H9 (cell line): ENCODE measurements around the gene DTNA. TPM values are rescaled to one million over a fixed set of nuclear protein-coding genes. Genes with fewer than 3 reads are reported as not detected.
"Not testable (repeated sequence)": the region's sequence is repeated elsewhere in the genome, so short reads cannot be mapped to it uniquely, and the experiment has no call there.

Source experiments
- DNase-seq: peaks from one replicate; pipeline ENCODE4 v3.0.0-alpha.2; 2017
- H2AFZ ChIP-seq: one replicate; pipeline ENCODE4 v1.6.1; 2013; ENCODE audit warnings: mild to moderate bottlenecking, low read length, control low read depth, moderate library complexity
- H2AK5ac ChIP-seq: 2 replicates; pipeline ENCODE4 v1.6.1; 2013; ENCODE audit warnings: low read length, control low read depth, mixed read lengths; ENCODE audit not compliant: insufficient read length
- H2BK120ac ChIP-seq: one replicate; pipeline ENCODE4 v1.6.1; 2013; ENCODE audit warnings: low read depth, mild to moderate bottlenecking, low read length, control low read depth, inconsistent platforms; ENCODE audit not compliant: poor library complexity, severe bottlenecking
- H2BK12ac ChIP-seq: 2 replicates; pipeline ENCODE4 v1.6.1; 2013; ENCODE audit warnings: low read length, control low read depth, mixed read lengths, low read depth; ENCODE audit not compliant: insufficient read length
- H2BK15ac ChIP-seq: 2 replicates; pipeline ENCODE4 v1.6.1; 2013; ENCODE audit warnings: low read depth, low read length, control low read depth
- H2BK20ac ChIP-seq: one replicate; pipeline ENCODE4 v1.6.1; 2013; ENCODE audit warnings: low read depth, mild to moderate bottlenecking, low read length, control low read depth, inconsistent platforms; ENCODE audit not compliant: poor library complexity, severe bottlenecking
- H2BK5ac ChIP-seq: 2 replicates; pipeline ENCODE4 v1.6.1; 2013; ENCODE audit warnings: low read length, control low read depth, mixed read lengths; ENCODE audit not compliant: insufficient read length
- H3K14ac ChIP-seq: 2 replicates; pipeline ENCODE4 v1.6.1; 2013; ENCODE audit warnings: low read length, control low read depth; ENCODE audit not compliant: insufficient read depth
- H3K18ac ChIP-seq: 2 replicates; pipeline ENCODE4 v1.6.1; 2013; ENCODE audit warnings: low read depth, mild to moderate bottlenecking, mixed read lengths, low read length, control low read depth; ENCODE audit not compliant: insufficient read length
- H3K23ac ChIP-seq: 2 replicates; pipeline ENCODE4 v1.6.1; 2013; ENCODE audit warnings: low read length, control low read depth, mixed read lengths, low read depth; ENCODE audit not compliant: insufficient read length
- H3K23me2 ChIP-seq: 2 replicates; pipeline ENCODE4 v1.6.1; 2013; ENCODE audit warnings: low read depth, mild to moderate bottlenecking, mixed read lengths, low read length, control low read depth; ENCODE audit not compliant: insufficient read length, poor library complexity, severe bottlenecking
- H3K27ac ChIP-seq: 2 replicates; pipeline ENCODE4 v1.5.1; 2013; ENCODE audit warnings: low read length, control low read depth, mixed read lengths, low read depth; ENCODE audit not compliant: insufficient read length
- H3K27me3 ChIP-seq: 2 replicates; pipeline ENCODE4 v1.6.1; 2013; ENCODE audit warnings: low read length, control low read depth, inconsistent platforms; ENCODE audit not compliant: insufficient read depth
- H3K4ac ChIP-seq: 2 replicates; pipeline ENCODE4 v1.6.1; 2013; ENCODE audit warnings: low read depth, mild to moderate bottlenecking, control low read depth, inconsistent platforms, low read length, moderate library complexity
- H3K4me1 ChIP-seq: 2 replicates; pipeline ENCODE4 v1.6.1; 2013; ENCODE audit warnings: low read length, control low read depth, inconsistent platforms; ENCODE audit not compliant: insufficient read depth
- H3K4me2 ChIP-seq: 2 replicates; pipeline ENCODE4 v1.6.1; 2013; ENCODE audit warnings: low read length, control low read depth, mixed read lengths; ENCODE audit not compliant: insufficient read length, insufficient read depth
- H3K56ac ChIP-seq: 2 replicates; pipeline ENCODE4 v1.6.1; 2013; ENCODE audit warnings: low read depth, mild to moderate bottlenecking, mixed read lengths, low read length, control low read depth; ENCODE audit not compliant: insufficient read length
- H3K79me1 ChIP-seq: 2 replicates; pipeline ENCODE4 v1.6.1; 2013; ENCODE audit warnings: low read depth, mild to moderate bottlenecking, moderate library complexity, low read length, control low read depth, inconsistent platforms; ENCODE audit not compliant: insufficient read depth, poor library complexity, severe bottlenecking
- H3K79me2 ChIP-seq: 2 replicates; pipeline ENCODE4 v1.6.1; 2013; ENCODE audit warnings: low read length, control low read depth, inconsistent platforms; ENCODE audit not compliant: insufficient read depth
- H3K9ac ChIP-seq: 2 replicates; pipeline ENCODE4 v1.6.1; 2013; ENCODE audit warnings: low read length, control low read depth, mixed read lengths; ENCODE audit not compliant: insufficient read length; ENCODE audit errors: extremely low read depth
- H3K9me3 ChIP-seq: one replicate; pipeline ENCODE4 v1.6.1; 2013; ENCODE audit warnings: low read depth, low read length, inconsistent platforms; ENCODE audit not compliant: control insufficient read depth
- H3T11ph ChIP-seq: one replicate; pipeline ENCODE4 v1.6.1; 2013; ENCODE audit warnings: mild to moderate bottlenecking, low read length, control low read depth, inconsistent platforms
- H4K20me1 ChIP-seq: one replicate; pipeline ENCODE4 v1.6.1; 2013; ENCODE audit not compliant: control insufficient read depth, insufficient read length, insufficient read depth
- H4K5ac ChIP-seq: 2 replicates; pipeline ENCODE4 v1.6.1; 2013; ENCODE audit warnings: low read depth, mild to moderate bottlenecking, mixed read lengths, low read length, control low read depth; ENCODE audit not compliant: insufficient read length
- H4K8ac ChIP-seq: replicated peaks from 2 replicates; pipeline ENCODE4 v1.6.1; 2013; ENCODE audit warnings: low read length, control low read depth, mixed read lengths, low read depth; ENCODE audit not compliant: insufficient read length
- H4K91ac ChIP-seq: 2 replicates; pipeline ENCODE4 v1.6.1; 2013; ENCODE audit warnings: low read depth, mild to moderate bottlenecking, moderate library complexity, mixed read lengths, low read length, control low read depth; ENCODE audit not compliant: insufficient read length
- H3K27ac Mint-ChIP-seq, 3 experiments: 2 replicates in 2 of 3; 3 replicates in 1 of 3; pipeline ENCODE4 v1.8.0; 2020 to 2021; ENCODE audit warnings: mixed read lengths in 3 of 3, mild to moderate bottlenecking in 1 of 3, moderate library complexity in 1 of 3
- H3K27me3 Mint-ChIP-seq: 2 replicates; pipeline ENCODE4 v1.8.0; 2021; ENCODE audit warnings: low read depth, mild to moderate bottlenecking, moderate library complexity, mixed read lengths
- H3K36me3 Mint-ChIP-seq, 3 experiments: 2 replicates in 2 of 3; 3 replicates in 1 of 3; pipeline ENCODE4 v1.8.0; 2020 to 2021; ENCODE audit warnings: low read depth in 3 of 3, mixed read lengths in 3 of 3; ENCODE audit not compliant: insufficient read depth in 1 of 3
- H3K4me1 Mint-ChIP-seq, 2 experiments: 2 replicates each; pipeline ENCODE4 v1.8.0; 2020; ENCODE audit warnings: mixed read lengths in 2 of 2
- H3K4me3 Mint-ChIP-seq, 2 experiments: 2 replicates in 1 of 2; 3 replicates in 1 of 2; pipeline ENCODE4 v1.8.0; 2020 to 2021; ENCODE audit warnings: mild to moderate bottlenecking in 2 of 2, mixed read lengths in 2 of 2, moderate library complexity in 1 of 2
- H3K9me3 Mint-ChIP-seq, 2 experiments: 2 replicates in 1 of 2; 3 replicates in 1 of 2; pipeline ENCODE4 v1.8.0; 2020; ENCODE audit warnings: mild to moderate bottlenecking in 2 of 2, mixed read lengths in 2 of 2, moderate library complexity in 1 of 2
- WGBS: extraction: QIAGEN DNeasy Blood & Tissue Kit; methylation state at CpG from one replicate; pipeline ENCODE4 v1.1.7; 2013; ENCODE audit warnings: missing lambda C conversion rate, low lambda C conversion rate, mixed read lengths; ENCODE audit not compliant: insufficient read length; ENCODE audit errors: extremely low coverage; 5-methylcytosine and 5-hydroxymethylcytosine counted together
- total RNA-seq: library from RNA; stranded (reverse); gene quantifications from 2 replicates; pipeline ENCODE4 v1.2.1, GENCODE V29; 2021
- TF ChIP-seq, protein P1 (sequence below): fragments of 200-600 bp; sonication (generic); conservative IDR thresholded peaks from 3 replicates; pipeline ENCODE4 v1.8.0; 2021; ENCODE audit warnings: antibody characterized with exemption, mild to moderate bottlenecking

Gene DTNA
- total RNA-seq, 1 experiment from 2014 or later: 25.5 TPM

DNA sequence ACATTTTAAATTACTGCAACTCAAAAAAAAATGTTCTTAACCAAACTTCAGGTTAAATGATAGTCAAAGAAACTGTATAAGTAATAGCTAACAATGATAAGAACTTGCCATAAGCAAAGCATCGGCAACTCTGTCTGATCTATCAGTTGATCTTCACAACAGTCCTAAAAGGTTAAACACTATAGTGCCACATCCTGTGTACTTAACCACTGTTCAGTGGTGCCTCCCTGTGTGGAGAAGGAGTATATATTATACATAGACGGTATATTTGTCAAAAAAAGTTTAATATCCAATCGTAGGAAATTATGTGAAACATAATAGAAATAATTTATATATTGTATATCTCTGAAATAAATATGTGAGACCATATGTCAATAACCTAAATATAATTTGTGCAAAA, 13.0 kb downstream of the DTNA start:
- Histone ChIP-seq H3K23ac (no peak overlapping the region), H2BK20ac (no peak overlapping the region), H3K9ac (no peak overlapping the region), H3K79me2 (no peaks in the 10 kb centered on the region), H2AK5ac (no peak overlapping the region), H3K56ac (no peak overlapping the region), H3K27ac (no peak overlapping the region), H3K18ac (no peak overlapping the region), H3K9me3 (no peaks in the 10 kb centered on the region), H3K4me2 (no peak overlapping the region), H3K4me1 (no peaks in the 10 kb centered on the region), H4K5ac (no peak overlapping the region), H3K79me1 (no peaks in the 10 kb centered on the region), H4K8ac (no peak overlapping the region), H2BK5ac (no peak overlapping the region), H2BK15ac (no peak overlapping the region), H3K14ac (no peak overlapping the region), H3K27me3 (no peaks in the 10 kb centered on the region), H2AFZ (no peak overlapping the region), H3K4ac (no peak overlapping the region), H3K23me2 (no peaks in the 10 kb centered on the region), H3T11ph (no peak overlapping the region), H2BK120ac (no peak overlapping the region), H2BK12ac (no peak overlapping the region), H4K91ac (no peak overlapping the region), H4K20me1 (no peaks in the 10 kb centered on the region)
- TF ChIP-seq, protein P1, sequence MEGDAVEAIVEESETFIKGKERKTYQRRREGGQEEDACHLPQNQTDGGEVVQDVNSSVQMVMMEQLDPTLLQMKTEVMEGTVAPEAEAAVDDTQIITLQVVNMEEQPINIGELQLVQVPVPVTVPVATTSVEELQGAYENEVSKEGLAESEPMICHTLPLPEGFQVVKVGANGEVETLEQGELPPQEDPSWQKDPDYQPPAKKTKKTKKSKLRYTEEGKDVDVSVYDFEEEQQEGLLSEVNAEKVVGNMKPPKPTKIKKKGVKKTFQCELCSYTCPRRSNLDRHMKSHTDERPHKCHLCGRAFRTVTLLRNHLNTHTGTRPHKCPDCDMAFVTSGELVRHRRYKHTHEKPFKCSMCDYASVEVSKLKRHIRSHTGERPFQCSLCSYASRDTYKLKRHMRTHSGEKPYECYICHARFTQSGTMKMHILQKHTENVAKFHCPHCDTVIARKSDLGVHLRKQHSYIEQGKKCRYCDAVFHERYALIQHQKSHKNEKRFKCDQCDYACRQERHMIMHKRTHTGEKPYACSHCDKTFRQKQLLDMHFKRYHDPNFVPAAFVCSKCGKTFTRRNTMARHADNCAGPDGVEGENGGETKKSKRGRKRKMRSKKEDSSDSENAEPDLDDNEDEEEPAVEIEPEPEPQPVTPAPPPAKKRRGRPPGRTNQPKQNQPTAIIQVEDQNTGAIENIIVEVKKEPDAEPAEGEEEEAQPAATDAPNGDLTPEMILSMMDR: no peak
- peaks cover 2 to 4% of the 10 kb centered on the region in 2 experiments; a peak in 1 of 4 replicates for H3K4me1 Mint-ChIP-seq
- DNase-seq: no peak
- no CpG with 5 or more reads among the region's 3 CpGs for WGBS
- H3K36me3 Mint-ChIP-seq: peaks cover 4 to 13% (median 7%) of the 10 kb centered on the region in 3 experiments; a peak in 4 of 7 replicates
- no peak overlapping the region for H3K4me3 Mint-ChIP-seq
- no peaks in the 10 kb centered on the region for H3K27me3 Mint-ChIP-seq
- H3K27ac Mint-ChIP-seq: no peak overlapping the region
- H3K9me3 Mint-ChIP-seq: peaks cover 10 to 13% of the 10 kb centered on the region in 2 experiments; a peak in 3 of 5 replicates

DNA sequence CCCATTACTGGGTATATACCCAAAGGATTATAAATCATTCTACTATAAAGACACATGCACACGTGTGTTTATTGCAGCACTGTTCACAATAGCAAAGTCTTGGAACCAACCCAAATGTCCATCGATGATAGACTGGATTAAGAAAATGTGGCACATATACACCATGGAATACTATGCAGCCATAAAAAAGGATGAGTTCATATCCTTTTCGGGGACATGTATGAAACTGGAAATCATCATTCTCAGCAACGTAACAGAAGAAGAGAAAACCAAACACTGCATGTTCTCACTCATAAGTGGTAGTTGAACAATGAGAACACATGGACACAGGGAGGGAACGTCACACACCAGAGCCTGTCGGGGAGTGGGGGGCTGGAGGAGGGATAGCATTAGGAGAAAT, 15.6 kb downstream of the DTNA start:
- not testable (repeated sequence) for H2AFZ ChIP-seq, H3K9ac ChIP-seq, H3K79me2 ChIP-seq, H3K23me2 ChIP-seq, H2BK120ac ChIP-seq, H3K27me3 ChIP-seq, H3K27ac ChIP-seq, H3K14ac ChIP-seq, H3K56ac ChIP-seq, H4K91ac ChIP-seq, H2BK20ac ChIP-seq, H3K4ac ChIP-seq, H2BK15ac ChIP-seq, H2BK5ac ChIP-seq, DNase-seq, H3K4me1 ChIP-seq, H2BK12ac ChIP-seq, H3K23ac ChIP-seq, H4K8ac ChIP-seq, H3K27ac Mint-ChIP-seq, H3K27me3 Mint-ChIP-seq, H3K9me3 ChIP-seq, H4K5ac ChIP-seq, H4K20me1 ChIP-seq, H3K79me1 ChIP-seq, H3K4me3 Mint-ChIP-seq, H3K4me2 ChIP-seq, H3K18ac ChIP-seq, H2AK5ac ChIP-seq, H3T11ph ChIP-seq
- WGBS: no CpG with 5 or more reads among the region's 6 CpGs
- Mint-ChIP-seq H3K36me3 (peaks cover 4 to 13% (median 7%) of the 10 kb centered on the region in 3 experiments; a peak in 4 of 7 replicates), H3K9me3 (peaks cover 10 to 13% of the 10 kb centered on the region in 2 experiments; a peak in 3 of 5 replicates), H3K4me1 (peaks cover 18 to 22% of the 10 kb centered on the region in 2 experiments)
